Left lobe of liver (tissue), 2 donors: ENCODE results near the gene IGF2. TPM values are rescaled to one million over a fixed set of nuclear protein-coding genes. Genes with fewer than 3 reads are reported as not detected.

Experiments used
- ATAC-seq: fragments of 200-7000 bp; cut with Tn5 transposase; one replicate; pipeline ENCODE4 v1.9.1; 2020; ENCODE audit warnings: mild to moderate bottlenecking, moderate library complexity
- DNase-seq: peaks from one replicate; pipeline ENCODE4 v3.0.0-alpha.2; 2020; ENCODE audit warnings: low spot score
- total RNA-seq: library from RNA; stranded (reverse); gene quantifications from one replicate; pipeline ENCODE4 v1.2.1, GENCODE V29; 2021
- donor health status: DM: no; HTN: no; CAD: no; lungs with moderate emphysema.
- donor health status: DM: no; HTN: yes; CAD: no.

Gene IGF2
- total RNA-seq, 1 donor from 2014 or later = 254 TPM

DNA sequence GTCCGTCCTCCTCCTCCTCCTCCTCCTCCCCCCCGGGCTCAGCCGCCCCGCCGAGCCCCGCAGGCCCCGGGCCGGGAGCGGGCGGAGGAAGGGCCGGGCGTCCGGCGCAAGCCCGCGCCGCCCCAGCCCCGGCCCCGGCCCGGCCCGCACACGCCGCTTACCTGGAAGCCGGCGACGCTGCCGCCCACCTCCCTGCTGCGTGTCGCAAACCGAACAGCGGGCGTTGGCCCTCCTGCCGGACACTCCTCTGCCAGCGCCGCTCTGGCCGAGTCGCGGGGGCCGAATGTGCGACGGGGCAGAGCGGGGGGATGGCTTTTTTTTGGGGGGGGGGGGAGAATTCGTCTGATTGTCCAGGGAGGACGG is 1.1 kb downstream of the IGF2 start:
- ATAC-seq (no peak), DNase-seq (no peak)

DNA sequence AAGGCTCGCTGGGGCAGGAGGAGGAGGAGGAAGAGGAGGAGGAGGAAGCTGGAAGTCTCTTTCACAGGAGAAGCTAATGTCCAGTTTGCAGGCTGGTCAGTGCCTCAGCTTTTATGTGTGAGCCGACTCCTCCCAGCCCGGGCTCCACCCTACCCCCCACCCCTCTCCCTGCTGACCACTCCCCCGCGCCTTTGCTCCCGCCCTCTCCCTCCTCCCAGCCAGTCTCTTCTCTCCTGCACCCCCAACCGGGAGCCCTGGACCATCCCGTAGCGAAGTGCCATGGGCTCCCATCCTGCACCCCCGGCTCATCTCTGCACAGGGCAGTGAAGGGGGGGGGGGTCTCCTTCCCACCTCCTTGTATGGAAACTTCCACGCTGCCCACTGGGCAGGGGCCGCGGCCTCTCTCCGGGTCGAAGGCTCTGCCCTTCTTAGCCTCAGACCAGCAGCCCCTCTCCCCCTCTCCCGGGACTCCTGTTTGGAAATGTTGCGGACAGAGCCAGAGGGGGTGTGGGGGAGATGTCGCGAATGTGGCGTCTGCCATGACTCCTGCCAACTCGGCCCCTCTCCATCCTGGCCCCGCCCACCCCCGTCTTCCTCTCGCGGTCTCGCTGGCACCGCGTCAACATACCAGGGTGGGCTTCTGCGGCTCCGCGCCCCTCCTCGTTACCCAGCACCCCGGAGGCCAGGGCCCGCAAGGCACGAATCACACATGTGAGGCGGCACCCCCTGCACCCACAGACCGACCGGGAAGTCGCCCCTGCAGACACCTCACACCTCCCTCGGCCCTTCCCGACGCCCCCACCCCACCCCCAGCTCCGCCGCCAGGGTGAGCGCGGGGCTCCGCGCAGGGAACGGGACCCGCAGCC is 1.8 kb downstream of the IGF2 start:
- DNase-seq (no peak), ATAC-seq (peak; percentile 73)

DNA sequence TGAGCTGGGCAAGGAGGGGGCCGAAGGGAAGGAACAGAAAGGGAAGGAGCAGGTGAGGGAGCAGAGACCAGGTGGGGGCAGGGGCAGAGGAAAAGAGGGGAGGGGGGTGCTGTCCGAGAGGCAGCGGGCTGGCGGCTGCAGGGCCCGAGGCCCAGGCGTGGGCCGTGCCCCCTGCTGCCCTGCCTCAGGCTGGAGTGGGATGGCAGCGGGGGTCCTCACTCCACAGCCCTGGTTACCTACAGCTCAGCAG is 2.3 kb downstream of the IGF2 start:
- DNase-seq (no peak), ATAC-seq (no peak)

DNA sequence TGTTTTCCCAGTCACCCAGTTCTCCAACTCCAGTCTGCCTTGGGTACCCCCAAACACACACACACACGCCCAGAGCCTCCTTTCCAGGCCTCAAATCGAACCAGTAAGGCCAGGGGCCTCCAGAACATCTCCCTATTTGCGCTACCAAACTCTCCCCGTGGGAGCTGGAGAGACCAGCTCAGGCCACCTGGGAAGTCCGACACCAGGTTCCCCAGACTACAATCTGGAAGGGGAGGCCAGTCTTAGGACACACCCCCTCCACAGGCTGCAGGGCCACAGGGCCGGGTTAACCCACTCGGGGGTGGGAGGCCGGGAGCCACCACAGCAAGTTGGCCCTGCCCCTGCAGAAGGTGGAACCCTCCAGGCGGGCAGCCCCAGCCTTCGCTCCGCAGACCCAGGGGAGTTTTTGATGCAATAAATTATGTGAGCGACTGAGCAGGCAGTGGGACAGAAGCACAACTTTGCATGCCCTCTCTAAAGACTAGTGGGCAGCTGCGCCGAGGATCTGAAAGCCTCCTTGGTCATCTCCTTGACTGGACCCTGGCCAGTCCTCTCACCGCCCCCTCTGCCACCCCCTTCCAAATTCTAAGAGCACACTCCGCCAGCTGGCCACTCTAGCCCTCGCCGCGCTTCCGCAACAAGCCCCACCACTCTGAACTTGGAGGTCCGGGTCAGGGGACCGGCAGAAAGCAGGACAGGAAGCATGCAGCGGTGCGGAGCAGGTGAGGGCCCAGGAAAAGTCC is 2.8 kb downstream of the IGF2 start:
- DNase-seq (peak; percentile 45), ATAC-seq (no peak)

DNA sequence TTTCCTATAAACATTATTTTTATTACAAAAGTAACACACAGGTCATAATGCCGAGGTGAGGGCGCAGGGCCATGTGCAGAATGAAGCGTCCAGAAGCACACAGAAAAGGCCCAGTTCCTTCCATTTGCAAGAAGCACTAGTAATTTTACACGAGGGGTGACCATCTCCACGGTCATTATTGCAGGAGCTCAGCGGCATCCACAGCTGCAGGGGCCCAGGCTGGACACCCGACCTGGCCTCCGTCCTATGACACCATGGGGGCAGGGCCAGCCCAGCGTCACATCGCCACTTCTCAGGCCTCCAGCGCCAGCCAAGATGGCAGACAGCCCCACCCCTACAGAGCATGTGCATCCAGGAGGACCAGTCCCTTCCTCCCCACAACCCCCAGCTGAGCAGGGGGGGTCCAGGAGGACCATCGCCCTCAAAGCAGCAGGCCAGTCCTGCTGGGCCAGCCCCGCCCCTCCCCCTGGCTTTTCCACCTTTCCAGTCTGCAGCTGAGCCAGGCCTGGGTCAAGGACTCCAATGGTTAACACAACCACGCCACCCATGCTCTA is 3.5 kb downstream of the IGF2 start:
- ATAC-seq (peak; percentile 16), DNase-seq (no peak)

DNA sequence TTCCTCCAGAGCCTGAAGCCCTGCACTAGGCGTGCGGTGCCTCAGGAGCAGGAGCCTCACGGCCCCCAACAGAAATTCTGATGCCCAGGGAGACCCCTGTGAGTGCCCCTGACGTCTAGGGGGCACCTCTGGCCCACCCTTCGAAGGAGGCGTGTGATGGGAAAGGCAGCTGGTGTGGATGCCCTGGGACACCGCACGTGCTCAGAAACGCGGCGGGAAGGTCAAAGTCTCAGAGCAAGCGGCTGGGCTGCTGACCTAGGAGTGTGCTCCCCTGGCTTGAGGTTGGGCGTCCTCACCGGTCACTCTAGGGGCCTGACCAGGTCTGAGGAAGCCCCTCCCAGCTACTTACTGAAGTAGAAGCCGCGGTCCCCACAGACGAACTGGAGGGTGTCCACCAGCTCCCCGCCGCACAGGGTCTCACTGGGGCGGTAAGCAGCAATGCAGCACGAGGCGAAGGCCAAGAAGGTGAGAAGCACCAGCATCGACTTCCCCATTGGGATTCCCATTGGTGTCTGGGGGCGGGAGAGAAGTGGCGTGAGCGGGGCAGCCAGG is 4.1 kb downstream of the IGF2 start:
- DNase-seq (peak; percentile 61), ATAC-seq (peak; percentile 40)

DNA sequence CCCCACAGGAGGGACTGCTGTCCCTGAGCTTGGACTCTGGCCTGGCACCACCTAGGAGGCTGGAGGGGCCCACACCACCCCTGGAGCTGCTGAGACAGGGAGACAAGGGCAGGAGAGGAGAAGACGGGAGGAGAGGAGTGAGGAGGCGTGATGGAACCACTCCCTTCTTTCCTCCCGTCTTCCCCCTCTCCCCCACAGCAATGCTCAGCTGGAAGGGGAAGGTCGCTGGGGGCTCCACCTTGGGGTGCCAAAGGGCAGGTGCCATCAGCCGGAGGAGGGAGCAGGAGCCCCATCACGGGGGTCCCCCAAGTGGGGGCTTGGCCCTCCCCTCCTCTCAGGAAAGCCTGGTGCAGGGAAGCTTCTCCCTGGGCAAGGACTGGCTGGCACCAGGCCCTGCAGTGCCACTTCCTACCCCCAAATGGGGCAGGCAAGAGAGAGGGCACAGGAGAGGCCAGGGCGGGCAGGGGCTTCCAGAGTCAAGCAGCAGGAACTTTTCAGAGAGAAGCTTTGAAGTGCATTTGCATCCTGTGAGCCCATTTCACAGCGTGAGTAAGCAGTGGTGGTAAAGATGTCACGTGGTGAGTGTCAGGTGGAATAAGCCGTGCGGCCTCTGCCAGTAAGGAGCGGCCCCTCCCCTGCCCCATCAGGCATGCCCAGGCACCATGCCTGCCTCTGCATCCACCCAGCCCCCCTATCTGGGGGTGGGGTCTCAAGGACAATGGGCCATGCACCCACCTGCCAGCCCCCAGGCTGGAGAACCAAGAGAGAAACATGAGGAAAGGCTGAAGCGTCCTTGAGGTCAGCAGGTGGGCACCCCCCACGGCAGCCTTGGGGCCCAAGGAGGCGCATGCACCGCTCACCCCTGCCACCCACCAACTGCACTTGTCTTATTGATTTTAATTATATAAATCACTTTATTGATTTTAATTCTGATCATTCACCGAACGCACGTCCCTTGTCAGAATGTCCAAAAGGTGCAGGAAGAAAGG is 4.9 kb downstream of the IGF2 start:
- DNase-seq (peak; percentile 41), ATAC-seq (no peak)

DNA sequence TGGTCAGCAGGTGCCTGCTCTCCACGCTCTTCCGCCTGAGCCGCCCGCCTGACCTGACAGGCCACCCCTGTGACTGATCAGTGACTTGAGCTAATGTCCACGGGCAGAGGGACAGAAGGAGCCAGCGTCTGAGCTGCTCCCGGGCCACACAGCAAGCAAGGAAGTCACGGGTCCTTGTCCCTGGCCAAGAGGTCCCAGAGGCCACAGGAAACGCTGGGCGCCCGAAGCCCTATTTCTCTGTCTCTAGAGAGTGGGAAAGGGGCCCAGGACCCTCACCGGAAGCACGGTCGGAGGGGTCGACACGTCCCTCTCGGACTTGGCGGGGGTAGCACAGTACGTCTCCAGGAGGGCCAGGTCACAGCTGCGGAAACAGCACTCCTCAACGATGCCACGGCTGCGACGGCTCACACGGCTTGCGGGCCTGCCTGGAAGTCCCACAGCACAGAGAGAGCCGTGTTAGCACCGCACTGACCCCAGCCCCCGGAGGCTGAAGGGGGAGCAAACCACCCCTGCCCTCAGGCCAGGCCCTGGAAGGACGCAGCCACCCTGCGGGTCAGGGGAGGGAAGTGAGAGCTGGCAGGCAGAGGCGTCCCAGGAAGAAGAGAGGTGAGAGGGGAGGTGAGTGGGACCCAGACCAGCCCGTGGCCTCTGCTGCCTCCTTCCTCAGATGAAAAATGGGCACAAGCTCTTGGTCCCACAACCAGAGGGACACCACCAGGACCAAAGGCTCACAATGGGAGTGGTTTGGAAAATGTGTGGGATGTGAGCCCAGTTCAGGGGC is 5.8 kb downstream of the IGF2 start:
- ATAC-seq (no peak), DNase-seq (no peak)

DNA sequence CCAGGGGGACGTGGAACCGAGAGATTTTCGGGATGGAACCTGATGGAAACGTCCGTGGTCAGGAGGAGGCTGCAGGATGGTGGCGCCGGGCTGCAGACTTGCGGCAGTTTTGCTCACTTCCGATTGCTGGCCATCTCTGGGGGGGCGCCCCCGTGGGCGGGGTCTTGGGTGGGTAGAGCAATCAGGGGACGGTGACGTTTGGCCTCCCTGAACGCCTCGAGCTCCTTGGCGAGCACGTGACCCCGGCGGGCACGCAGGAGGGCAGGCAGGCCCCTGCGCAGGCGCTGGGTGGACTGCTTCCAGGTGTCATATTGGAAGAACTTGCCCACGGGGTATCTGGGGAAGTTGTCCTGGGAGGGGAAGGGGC is 6.3 kb downstream of the IGF2 start:
- DNase-seq = no peak
- ATAC-seq = no peak

DNA sequence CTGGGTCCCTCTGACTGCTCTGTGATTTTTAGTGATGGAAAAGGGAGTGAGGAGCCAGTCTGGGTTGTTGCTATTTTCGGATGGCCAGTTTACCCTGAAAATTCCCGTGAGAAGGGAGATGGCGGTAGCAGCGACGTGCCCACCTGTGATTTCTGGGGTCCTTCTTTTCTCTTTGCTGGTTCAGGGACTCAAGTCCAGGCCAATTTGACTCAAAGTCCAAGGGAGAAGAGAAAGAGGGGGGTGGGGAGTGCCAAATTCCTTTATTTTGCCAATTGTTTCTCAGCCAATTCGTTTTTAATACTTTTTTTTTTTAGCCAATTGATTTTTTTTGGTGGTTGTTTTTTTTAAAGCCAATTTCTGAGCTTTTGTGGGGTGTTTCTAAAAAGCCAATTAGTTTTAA is 6.9 kb downstream of the IGF2 start:
- no peak for ATAC-seq

DNA sequence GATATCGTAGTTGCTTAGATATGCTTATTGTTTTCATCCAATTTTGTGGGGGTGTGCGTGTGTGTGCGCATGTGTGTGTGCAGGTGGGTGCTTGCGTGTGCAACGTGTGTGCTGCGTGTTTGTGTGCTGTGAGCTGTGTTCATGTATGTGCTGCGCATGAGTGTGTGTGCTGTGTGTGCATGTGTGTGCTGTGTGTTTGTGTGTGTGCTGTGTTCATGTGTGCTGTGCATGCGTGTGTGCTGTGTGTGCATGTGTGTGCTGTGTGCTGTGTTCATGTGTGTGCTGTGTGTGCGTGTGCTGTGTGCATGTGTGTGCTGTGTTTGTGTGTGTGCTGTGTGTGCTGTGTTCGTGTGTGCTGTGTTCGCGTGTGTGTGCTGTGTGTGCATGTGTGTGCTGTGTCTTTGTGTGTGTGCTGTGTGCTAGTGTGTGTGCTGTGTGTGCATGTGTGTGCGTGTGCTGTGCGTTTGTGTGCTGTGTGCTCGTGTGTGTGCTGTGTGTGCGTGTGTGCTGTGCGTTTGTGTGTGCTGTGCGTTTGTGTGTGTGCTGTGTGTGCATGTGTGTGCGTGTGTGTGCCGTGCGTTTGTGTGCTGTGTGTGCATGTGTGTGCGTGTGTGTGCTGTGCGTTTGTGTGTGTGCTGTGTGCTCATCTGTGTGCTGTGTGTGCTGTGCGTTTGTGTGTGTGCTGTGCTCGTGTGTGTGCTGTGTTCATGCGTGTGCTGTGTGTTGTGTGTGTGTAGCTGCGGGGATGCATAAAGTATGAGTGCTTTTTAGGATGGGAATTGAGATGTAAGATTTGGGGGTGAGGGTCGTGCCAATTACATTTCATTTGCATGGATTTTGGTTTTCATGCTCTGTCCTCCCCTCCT is 7.6 kb downstream of the IGF2 start:
- no peak for ATAC-seq

More for the DNA sequence above, 6.9 kb downstream of the IGF2 start:
- DNase-seq = no peak

DNA sequence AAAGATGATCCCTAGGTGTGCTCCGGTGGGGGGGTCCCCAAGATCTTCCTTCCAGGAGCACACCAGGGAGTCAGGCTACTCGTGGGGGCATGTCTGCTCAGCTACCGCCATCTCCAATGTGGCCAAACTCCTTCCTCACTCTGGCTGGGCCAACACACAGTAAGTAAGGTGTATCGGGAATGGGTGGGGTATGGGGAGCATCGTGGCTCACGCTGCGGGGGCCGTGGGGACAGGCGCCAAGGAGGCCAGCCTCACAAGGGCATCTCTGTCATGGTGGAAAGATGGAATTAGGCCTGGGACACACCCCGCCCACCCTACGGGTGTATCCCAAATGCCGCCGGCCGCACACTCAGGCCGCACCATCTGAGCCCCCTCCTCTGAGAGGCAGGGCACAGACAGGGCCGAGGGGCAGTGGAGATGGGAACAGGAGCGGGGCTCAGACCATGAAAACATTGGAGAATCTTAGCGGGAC is 8.3 kb downstream of the IGF2 start:
- DNase-seq (no peak), ATAC-seq (no peak)

More for the DNA sequence above, 7.6 kb downstream of the IGF2 start:
- DNase-seq = no peak

DNA sequence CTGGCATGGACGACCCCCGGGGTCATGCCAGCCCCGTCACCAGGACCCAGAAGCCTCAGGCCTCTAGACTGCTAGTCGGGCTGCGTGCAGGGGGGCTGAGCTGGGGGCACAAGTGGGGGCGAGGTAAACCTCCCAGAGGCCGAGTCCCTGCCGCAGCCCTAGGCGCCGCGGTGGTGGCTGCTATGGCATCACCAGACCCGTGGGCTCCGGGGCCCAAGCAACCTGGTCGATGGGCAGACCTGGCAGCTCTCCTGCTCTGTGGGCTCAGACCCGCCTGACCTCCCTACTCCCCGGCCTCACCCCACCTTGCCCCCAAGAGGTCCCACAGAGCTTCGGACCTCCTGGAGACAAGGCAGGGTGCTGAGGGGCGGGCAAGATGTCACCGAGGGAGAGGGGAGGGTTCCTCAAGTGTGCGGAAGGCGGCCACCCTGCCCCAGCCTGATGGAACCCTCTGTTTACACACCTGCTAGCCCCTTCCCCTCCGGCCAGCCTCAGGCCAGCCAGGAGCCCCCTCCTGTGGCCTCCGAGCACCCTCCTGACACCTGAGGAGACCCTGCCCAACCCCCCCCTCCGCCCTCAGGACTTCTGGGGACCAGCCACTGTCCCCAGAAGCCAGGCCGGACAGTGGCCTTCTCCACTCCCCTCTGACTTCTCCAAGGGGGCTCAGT is 9.4 kb downstream of the IGF2 start:
- no peak for ATAC-seq

DNA sequence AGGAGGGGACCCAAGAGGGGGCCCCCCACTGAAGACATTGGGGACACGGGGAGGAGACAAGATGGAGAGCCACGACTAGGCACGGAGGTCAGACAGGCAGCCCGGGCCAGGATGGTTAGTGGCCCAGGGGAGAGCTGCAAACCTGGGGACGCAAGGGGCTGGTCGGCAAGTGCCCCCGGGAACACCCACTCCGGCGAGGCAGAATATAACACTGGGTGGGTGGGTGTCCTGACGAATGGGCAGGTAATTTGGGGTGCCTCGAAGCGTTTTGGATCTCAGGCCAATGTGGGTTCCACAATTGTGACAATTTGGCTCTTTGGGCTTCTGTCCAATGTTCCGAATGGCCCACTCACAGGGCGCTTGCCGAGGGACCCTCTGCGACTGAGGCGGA is 9.9 kb downstream of the IGF2 start:
- ATAC-seq (no peak), DNase-seq (no peak)

More for the DNA sequence above, 9.4 kb downstream of the IGF2 start:
- DNase-seq = no peak

DNA sequence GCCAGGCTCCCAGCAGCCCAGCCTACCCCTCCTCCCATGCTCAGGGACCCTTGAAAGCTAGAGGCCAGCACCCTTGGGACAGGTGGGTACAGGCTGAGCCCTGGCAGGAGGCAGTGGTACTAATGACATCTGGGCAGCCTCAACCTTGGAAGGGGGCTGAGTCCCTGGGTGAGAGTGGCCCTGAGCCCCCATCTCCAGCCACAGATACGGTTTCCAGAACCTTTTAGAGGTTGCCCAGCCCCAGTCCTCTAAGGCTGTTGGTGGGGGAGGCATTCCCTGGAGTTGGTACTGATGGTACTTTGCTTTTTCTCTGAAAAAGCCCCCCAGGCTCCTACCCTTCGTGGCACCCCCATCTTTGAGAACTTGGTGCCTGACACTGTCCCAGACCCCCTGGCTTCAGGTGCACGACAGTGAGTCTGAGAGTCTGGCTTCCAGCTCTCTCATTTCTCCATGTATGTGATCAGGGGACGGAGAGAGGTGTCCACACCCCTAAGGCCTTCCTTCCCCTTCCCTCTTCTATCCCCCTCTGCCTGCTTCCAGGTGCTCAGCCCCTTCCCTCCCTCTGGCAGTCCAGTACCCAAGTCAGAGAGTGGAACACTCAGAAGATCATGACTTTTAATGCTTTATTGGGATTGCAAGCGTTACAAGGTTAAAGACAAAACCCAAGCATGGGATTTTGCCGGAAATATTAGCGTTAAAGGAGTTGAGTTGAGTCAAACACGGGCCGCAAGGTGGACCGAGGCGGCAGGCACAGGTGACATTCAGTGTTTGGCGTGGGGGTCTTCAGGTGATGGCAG is 10.5 kb downstream of the IGF2 start:
- ATAC-seq = no peak
- no peak for DNase-seq

DNA sequence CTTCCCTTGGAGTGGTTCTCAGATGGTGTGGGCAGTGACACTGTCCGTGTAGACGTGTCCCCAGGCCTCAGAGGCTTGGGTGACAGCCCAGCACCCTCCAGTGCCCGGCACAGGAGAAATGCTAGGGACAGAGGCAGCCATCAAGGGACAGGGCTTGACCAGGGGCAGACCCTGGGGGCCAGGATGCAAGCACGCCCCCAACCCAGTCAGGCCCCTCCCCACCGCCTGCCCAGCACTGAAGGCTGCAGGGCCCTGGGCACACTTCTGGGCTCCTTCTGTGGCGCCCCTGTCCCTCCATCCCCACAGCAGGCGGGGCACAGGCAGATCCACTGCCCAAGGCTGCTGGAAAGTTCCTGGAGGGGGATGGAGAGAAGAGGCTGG is 11.1 kb downstream of the IGF2 start:
- DNase-seq (no peak), ATAC-seq (peak; percentile 29)

DNA sequence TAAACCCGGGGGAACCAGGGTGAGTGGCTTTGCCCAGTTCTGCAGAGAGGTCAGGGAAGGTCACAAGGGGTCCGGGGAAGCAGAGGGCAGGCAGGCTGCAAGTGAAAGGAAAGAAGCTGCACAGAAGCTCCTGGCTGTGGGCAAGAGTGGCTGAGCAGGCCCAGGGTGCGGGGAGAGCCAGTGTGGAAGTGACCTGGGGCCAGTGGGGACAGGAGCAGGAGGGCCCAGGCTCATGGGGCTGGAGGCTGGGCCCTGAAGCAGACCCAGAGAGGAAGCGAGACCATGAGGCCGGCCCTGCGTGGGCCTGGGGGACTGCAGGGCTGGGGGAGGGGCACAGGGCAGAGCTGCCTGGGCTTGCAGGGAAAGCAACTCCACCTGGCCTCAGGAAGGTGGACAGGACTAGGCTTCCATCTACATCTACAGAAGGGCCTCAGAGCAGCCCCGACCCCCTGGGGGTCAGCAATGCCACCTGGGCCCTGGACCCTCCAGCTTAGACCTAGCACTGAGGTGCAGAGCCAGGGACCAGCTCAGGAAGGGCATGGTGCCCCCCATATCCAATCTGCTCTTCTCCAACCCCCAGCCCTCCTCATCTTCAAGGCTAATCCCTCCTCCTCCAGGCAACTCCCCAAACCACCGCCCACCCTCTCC is 11.6 kb downstream of the IGF2 start:
- ATAC-seq = peak; percentile 33
- no peak for DNase-seq
